ENCODE data around the gene PDE2A.
A peak's percentile ranks its signal among the peaks of the same experiment; 100 is the strongest.
"Not testable (repeated sequence)": the region's sequence is repeated elsewhere in the genome, so short reads cannot be mapped to it uniquely, and the experiment has no call there.

Gene PDE2A

DNA sequence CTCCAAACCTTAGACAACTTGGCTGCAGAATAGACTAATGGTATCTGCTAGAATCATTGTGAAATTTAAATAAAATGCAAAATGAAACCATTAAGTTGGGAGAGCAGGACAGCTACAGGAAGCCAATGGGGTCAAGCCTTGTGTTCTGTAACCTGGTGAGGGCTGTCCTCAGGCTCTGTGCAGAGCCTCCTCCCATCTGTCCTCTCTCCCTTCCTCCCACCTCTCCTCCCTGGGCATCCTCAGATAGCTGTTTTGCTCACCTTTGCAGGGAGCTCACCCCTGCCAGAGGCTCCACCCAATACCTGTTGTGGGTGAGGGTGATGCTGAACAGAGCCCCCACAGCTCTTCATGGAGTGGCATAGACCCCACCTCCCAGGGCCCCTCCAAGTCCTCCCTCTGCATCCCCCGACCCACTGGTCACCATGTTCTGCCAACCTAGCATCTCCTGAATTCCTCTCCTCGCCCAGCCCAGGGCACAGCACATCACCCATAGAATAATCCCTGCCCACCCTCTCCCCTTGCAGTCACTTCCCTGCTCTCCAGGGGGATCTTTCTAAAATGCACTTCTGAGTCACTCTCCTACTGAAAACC, 100.3 kb downstream of the PDE2A start:
- DNase-seq: no peak

DNA sequence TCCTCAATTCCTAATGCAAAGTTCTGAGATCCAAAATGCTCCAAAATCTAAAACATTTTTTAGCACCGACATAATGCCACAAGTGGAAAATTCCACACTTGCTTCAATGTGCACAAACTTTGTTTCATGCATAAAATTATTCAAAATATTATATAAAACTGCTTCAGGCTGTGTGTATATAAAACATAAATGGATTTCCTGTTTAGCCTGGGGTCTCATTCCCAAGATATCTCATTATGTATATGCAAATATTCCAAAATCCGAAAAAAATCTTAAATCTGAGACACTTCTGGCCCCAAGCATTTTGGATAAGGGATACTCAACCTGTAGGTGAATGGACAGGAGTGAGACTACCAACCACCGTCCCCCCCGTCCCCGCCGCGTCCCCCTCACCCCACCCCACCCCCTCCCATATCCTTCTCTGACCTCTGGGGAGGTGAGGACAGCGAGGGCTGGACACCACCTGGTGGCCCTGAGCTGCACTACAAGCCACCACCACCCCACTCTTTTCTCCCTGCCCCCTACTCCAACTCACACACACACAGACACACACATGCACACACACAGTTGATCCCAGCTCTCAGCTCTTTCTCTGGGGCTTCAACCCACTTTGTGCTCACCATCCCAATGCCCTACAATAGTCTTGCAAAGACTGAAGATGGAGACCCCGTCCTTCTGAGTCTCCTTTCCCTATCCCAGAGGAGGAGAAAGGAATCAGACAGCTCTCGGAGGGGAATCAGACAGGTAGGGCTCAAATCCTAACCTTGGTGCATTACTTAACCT, 101.0 kb downstream of the PDE2A start:
- peak in 1 of 2 donors; percentile 42 for DNase-seq

DNA sequence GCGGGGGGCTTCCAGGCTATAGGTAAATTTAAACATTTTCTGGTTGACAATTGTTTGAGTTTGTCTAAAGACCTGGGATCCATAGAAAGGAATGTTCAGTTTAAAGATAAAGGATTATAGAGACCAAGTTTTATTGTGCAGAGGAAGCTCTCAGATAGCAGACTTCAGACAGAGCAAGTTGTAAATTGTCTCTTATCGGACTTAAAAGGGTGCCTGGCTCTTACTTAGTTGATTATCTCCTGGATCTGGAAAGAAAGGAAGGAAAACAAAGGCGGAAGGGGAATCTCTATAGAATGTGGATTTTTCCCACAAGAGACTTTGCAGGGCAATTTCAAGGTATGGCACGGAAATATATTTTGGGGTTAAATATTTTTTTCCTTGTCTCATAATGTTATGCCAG, 101.7 kb downstream of the PDE2A start:
- DNase-seq: not testable (repeated sequence)

DNA sequence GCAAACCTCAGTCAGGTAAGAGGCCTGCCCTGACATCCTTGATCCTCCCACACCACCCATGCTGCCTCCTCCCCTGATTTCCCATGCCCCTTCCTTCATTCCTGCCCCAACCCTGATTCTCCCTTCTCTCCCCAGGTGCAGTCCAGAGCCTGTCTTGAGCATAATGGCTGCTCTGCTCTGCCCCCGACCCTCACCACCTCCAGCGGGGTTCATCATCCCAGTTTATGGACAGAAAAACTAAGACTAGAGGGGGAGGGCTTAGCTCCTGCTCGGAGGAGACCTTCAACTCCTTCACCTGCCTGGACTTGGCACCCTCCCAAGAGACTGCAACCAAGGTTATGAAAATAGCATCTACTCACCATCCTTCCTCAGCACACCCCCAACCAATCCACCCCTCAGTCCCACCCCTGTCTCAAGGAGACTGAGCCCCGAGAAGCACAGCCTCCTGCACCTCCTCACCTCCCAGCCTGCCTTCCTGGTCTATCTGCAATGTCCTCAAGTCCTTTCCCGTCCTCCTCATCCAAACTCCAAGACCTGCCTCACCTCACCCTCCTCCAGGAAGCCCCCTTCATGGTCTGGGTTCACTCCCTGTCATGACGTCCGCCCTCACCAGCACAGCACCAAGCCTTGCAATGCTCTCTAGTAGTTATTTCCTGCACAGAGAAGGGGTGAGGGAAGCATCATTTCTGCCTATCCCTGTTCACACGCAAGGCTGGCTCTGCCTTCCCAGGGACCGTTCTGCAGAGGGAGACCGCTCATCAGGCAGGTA, 103.1 kb downstream of the PDE2A start:
- no peak for DNase-seq

DNA sequence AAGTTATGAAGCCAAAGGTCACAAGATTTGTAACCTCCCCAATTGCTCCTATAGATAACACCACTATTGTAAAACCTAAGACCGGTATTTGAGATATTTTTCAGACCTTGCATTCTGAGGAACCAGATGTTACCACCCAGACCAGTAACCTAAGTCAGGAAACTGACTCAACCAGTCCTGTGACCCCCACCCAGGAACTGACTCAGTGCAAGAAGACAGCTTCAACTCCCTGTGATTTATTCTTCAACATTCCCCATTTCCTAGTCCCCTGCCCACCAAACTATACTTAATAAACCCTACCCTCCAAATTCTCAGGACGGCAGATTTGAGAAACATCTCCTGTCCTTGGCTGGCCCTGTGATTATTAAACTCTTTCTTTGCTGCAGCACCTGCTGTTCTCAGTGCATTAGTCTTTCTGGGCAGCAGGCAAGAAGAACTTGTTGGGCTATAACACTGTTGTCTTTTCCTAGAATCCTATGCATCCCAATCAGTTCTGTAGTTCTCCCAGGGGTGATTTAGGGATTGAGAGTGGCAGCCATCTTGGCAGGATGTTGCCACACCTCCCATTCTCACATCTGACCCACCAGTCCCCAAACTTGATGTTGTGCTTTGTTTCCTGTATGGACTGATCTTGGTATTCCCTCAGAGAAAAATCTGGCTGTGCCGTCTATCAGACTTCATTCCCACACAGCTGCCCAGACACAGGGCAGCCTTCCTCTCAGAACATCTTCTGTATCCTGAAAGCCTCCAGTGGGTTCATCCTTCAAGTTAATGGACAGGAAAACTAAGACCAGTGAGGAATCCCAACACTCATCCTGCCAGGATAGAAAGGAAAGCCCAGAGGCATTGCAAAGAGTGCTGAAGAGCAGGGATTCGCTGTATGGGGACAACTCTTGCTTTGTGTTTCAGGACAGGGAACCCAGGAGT, 104.0 kb downstream of the PDE2A start:
- peak; percentile 56 to 61 for DNase-seq

DNA sequence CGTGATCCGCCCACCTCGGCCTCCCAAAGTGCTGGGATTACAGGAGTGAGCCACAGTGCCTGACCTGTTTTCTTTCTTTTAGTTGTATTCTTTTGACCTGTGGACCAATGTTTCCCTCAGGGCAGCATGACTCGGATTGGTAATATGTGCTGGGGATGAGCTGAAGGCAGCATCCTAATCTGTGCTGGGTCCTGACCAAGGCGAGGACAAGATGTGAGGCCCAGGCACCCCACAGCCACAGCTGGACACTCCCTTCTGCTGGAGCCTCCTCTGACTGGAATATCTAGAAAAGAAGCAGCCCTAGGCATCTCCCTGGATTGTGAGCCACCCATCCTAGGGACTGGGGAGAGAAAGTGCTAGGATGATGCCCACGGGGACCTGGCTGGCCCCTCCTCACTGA, 105.4 kb downstream of the PDE2A start:
- no peak for DNase-seq

DNA sequence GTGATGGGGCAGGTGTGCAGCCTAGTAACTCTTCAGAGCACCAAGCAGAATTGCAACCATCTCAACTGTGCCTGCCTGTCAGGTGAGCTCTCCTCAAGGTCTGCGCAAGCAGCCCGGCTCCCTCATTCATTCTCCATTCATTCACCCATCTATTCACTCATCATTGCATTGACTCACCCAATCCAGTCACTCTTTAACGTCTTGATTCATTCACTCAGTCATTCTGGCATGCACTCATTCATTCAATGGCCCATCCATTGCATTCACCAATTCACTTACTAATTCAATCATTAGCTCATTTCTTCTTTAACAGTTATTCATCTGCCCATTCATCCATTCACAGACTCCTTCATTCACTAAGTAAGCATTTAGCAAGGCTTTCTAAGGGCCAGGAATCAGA, 111.8 kb downstream of the PDE2A start:
- no peak for DNase-seq

DNA sequence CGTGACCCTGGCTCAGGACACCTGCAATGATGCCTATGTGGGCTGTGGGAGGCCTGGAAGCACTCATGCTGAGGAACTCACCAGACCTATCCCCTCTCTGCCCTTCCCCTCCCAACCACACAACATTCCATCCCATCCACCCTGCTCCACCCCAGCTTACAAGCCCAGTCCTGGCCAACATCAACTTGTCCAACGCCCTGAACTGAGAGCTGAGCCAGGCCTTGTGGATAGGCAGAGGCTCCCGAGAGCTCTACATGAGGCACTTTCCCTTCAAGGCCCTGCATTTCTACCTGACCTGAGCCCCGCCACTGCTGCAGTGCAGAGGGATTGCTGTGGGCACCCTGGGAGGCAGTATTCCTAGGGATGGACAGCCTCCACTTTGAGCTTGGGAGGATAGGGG, 112.4 kb downstream of the PDE2A start:
- DNase-seq: no peak

DNA sequence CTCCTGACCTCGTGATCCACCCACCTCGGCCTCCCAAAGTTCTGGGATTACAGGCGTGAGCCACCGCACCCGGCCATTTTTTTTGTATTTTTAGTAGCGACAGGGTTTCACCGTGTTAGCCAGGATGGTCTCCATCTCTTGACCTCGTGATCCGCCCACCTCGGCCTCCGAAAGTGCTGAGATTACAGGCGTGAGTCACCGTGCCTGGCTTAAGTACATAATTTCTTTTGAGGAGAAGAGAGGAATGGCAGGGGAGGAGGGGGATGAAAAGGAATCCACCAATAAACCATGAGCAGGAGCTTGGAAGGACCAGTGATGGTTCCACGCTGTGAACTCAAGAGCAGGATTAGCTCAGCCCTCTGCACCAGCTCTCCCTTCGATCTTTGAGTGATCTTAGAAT, 113.4 kb downstream of the PDE2A start:
- not testable (repeated sequence) for DNase-seq

DNA sequence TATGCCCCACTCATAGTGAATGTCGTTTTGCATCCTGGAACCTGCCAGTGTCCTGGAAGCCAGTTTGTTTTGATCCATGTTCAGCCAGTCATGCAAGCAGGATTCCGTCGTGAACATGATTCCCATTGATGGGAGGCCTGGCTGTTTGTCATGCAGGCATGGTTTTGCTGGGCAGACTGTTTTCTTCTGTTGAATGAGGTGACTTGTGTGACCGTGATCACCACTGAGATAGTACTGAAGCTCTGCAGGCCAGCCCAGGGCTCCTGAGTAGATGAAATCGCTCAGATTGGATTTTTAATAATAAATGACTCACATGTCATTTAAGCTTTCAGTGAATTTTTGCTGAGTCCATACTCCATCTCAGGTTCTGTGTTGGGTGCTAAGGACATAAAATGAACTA, 117.8 kb downstream of the PDE2A start:
- DNase-seq: no peak

DNA sequence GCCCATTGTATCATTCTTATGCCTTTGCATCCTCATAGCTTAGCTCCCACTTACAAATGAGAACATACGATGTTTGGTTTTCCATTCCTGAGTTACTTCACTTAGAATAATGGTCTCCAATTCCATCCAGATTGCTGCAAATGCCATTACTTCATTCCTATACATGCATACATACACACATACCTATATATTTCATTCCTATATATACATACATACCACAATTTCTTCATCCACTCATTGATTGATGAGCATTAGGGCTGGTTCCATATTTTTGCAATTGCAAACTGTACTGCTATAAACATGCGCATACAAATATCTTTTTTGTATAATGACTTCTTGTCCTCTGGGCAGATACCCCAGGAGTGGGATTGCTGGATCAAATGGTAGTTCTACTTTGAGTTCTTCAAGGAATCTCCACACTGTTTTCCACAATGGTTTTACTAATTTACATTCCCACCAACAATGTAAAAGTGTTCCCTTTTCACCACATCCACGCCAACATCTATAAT, 119.2 kb downstream of the PDE2A start:
- not testable (repeated sequence) for DNase-seq

DNA sequence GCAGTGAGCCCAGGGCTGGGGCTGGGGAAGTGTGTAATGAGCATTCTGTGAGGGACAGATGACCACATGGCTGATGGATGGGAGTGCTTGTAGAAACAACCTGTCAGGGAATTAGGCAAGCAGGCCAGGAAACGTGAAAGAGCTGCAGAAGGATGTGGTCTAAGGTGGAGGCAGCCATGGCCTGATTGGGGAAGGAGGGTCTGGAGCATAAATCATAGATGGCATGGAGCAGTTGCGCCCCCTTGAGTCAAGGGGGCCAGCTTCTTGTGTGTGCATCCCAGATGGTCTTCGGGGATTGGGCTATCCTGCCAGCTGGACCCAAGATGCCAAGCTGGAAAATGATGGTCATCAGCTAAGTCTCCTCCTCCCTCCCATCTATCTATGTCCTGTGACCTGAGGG, 120.5 kb downstream of the PDE2A start:
- peak in 1 of 2 donors; percentile 41 for DNase-seq

DNA sequence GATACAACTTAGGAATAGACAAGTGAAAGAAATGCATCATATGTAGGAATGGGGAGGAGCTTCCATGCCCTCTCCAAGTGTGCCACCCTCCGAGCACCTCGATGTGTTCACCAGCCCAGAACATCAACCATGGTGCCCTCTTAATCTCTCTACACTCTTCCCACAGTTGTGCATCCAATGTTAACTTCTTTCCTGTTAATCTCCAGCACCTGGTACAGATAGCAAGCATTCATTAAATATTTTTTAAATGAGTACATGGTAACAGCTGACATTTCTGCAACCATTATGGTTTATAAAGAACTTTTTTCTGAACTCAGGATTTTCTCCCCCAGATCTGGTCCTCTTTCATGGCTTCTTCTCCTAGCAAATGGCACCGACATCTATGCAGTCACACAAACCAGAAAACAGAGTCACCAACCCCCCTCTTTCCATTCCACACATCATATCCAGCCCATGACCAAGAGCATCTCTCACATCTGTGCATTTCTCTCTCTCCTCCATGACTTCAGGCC, 121.8 kb downstream of the PDE2A start:
- no peak for DNase-seq

DNA sequence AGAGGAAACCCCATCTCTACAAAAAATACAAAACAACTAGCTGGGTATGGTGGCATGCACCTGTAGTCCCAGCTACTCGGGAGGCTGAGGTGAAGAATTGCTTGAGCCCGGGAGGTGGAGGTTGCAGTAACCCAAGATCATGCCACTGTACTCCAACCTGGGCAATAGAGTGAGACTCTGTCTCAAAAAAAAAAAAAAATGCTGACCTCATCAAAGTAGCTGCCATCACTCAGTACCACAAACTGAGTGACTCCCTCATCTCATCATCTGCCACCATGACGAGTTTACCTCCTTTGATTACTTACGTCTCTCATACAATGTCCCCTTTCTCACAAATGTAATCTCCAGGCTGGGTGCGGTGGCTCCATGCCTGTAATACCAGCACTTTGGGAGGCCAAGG, 122.7 kb downstream of the PDE2A start:
- no peak for DNase-seq

DNA sequence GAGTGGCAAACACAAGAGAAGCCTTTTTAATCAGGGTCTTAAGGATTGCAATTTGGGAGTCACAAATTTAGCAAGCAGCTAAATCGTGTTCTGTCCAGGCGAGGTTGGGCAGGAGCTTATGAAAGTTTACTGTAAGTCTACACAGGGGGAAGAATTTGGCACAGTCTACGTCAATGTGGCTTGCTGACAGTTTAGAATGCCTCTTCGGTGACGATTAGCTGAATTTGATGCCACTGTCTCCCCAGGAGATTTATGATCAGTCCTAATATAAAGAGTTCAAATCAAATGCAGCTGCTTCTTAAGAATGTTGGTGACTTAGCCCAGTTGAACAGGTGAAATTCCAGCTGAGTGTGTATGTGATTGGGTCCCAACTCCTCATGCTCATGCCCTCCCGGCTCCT, 125.8 kb downstream of the PDE2A start:
- no peak for DNase-seq

DNA sequence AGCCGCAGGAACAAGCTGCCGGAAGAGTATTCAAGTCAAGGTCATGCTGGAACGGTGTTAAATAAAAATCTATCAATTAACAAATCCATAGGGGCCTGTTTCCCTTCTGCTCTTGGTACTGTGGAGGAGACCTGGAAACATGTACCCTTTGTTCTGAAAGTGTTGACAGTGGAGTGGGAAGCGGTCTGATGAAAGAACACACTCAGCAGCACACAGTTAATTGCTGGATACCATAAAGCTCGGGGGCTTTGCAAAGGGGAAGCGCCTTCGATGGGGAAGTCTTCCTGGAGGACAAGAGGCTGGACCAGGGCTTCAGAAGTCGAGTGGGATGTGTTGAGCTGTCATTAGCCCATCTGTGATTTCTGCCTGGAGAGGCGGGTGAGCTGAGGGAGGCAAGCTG, 127.4 kb downstream of the PDE2A start:
- DNase-seq: no peak

DNA sequence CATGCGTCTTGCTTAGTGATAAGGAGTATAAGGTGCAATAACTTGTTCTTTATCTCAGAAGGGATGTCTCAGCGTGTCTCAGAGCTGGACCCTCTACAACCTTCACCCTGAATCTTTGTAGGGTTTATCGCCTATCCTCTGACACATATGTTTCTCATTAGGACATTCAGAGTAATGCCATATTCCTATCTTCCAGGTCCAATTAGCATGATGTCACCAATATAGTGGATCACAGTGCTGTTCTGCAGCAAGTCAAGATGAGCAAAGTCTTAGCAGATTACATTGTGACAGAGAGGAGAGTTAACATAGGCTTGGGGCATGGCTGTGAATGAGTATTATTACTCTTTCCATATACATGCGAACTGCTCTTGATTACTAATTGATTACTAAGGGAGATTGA, 129.6 kb downstream of the PDE2A start:
- DNase-seq: no peak

DNA sequence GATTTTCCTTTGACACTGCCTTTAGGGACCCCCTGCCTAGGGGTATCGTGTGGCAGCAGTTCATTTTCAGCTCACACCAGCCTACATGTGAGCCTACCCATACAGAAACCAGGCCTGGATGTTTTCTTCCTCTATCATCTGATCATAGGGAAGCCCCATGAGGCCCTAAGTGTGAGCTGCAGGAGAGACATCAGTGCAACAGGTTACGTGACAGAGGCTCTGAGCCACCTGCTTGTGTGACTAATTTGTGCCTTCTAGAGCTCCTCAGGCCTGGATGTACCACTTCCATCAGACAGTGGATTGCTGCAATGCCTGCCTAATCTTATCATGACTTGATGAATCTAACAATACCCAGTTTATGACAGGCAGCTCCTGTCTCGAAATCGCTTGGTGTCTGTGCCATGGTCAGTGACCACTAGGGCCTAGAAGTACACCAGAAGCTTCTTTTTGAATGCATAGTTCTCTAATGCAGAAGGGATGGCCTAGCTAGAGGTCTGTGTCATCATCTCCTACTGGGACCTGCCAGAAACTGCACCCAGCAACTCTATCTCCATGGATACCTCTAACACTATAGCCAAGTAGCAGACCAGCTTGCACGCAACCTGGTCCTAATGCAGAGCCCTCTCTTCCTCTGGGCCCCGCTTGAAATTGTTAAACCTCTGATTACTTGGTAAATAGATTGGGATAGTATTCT, 130.2 kb downstream of the PDE2A start:
- no peak for DNase-seq

DNA sequence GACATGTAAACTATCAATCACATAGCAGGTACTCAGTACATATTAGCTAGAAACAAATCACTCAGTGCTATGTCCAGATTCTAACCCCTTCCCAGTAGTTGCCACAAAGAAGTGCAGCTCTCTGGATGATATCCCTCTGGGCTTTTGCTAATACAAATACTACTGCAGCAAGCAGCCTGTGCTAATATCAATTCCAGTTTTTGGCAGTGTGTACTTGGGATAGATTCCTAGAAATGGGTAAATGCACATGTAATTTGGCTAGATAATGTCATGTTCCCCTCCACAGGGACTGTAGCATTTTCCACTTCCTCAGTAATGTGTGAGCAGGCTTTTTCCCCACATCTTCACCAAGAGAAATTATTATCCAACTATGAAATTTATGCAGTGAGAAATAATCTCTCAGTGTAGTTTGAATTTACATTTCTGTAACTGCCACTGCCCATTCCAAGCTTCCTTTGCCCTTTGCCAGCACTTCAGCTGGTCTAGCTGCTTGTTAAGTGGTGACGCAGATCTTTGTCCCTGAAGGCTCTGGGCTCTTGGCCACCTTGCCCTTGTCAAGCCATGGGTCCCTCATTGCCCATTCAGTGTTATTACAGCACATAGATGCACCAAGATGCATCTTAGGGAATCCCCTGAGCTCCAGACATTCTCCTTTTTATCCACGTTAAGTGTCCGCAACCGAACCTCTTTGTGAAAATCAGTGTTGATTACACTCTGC, 132.8 kb downstream of the PDE2A start:
- DNase-seq: no peak

DNA sequence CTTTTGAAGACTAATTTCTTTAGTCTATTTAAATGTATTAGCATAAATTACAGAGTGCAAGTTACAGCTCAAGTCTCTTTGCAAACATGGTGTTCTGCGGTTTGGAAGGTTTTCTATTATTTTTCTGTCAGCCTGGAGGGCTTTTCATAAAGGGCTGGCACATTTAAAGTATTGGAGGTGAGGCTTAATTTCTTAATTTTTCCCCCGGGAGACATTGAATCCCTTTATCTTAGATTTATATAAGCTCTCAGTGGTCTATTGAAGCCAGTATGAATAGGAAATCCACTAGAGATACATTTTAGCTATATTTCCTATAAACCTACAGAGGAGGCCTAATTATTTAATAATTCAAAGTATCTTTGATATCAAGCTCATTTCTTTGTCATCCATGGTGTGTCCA, 137.2 kb downstream of the PDE2A start:
- DNase-seq: no peak

DNA sequence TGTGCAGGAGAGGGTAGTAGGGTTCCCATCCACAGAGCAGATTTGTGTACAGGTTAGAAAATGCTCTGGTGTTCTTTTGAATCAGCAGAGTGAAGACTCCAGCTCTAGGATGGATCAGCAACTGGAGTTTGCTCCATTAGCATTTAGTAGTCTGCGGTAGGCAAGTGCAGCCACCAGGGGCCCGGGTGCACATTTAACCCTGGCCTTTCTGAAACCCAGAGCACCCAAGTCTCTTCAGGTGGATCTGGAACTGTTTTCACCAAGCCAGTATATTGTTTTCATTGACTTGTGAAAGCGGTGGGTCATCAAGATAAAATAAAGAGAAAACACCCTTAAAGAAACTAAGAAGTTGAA, 139.1 kb downstream of the PDE2A start:
- no peak for DNase-seq

Data from inflammatory macrophage treated with lipopolysaccharide for 1 hour (primary cell).